Liver (tissue), 3 donors: ENCODE data around the gene AOAH.

ENCODE experiments used
- HNF4G ChIP-seq: IDR thresholded peaks from 2 replicates; pipeline ENCODE4 v1.6.1; 2016; ENCODE audit warnings: antibody characterized with exemption
- JUND ChIP-seq, 2 donors: IDR thresholded peaks; 2 replicates each; pipeline ENCODE4 v1.6.1; 2016; ENCODE audit warnings: antibody characterized with exemption in 2 of 2
- REST ChIP-seq: IDR thresholded peaks from 2 replicates; pipeline ENCODE4 v1.6.1; 2016; ENCODE audit warnings: antibody characterized with exemption, mild to moderate bottlenecking
- TF ChIP-seq, protein P1 (sequence below): fragments of 150-350 bp; IDR thresholded peaks from 2 replicates; pipeline ENCODE4 v1.5.1; 2017; ENCODE audit warnings: improper control_type of control experiment, low read depth, low read length; ENCODE audit not compliant: missing input control
- TF ChIP-seq, protein P2 (sequence below): IDR thresholded peaks from 2 replicates; pipeline ENCODE4 v1.6.1; 2016; ENCODE audit warnings: antibody characterized with exemption
- donor health status: healthy.
- donor health status: healthy.

- TF ChIP-seq, protein P1, sequence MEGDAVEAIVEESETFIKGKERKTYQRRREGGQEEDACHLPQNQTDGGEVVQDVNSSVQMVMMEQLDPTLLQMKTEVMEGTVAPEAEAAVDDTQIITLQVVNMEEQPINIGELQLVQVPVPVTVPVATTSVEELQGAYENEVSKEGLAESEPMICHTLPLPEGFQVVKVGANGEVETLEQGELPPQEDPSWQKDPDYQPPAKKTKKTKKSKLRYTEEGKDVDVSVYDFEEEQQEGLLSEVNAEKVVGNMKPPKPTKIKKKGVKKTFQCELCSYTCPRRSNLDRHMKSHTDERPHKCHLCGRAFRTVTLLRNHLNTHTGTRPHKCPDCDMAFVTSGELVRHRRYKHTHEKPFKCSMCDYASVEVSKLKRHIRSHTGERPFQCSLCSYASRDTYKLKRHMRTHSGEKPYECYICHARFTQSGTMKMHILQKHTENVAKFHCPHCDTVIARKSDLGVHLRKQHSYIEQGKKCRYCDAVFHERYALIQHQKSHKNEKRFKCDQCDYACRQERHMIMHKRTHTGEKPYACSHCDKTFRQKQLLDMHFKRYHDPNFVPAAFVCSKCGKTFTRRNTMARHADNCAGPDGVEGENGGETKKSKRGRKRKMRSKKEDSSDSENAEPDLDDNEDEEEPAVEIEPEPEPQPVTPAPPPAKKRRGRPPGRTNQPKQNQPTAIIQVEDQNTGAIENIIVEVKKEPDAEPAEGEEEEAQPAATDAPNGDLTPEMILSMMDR: no peak
- TF ChIP-seq JUND (IDR thresholded peaks at IDR 0.05) (no peak), HNF4G (no peak), REST (no peak)
- TF ChIP-seq, protein P2, sequence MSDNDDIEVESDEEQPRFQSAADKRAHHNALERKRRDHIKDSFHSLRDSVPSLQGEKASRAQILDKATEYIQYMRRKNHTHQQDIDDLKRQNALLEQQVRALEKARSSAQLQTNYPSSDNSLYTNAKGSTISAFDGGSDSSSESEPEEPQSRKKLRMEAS: no peak
Measured at GRCh38 chr7:36755484-36755883, 31.2 kb upstream of the AOAH start.
